Mesenteric fat pad (tissue), 1 donor: Measurements from ENCODE around the gene PNISR. TPM values are rescaled to one million over a fixed set of nuclear protein-coding genes. Genes with fewer than 3 reads are reported as not detected.

Experiments used
- total RNA-seq: library from RNA; stranded (reverse); fragmentation: NEBNext Ultra II Directional; extraction: Animal tissue kit (Norgen Biotek cat#: 25700); gene quantifications from one replicate; pipeline ENCODE4 v1.2.1, GENCODE V29; 2021
- donor health status: DM: yes; HTN: yes; CAD: no.

PNISR gene
- total RNA-seq, 1 donor from 2014 or later: 66.4 TPM

Other genes starting within 250 kb of the PNISR start
- gene FAXC, start 75.6 kb downstream of the PNISR start, total RNA-seq: not detected
- gene COQ3, start 31.1 kb downstream of the PNISR start, total RNA-seq: 7.0 TPM
- 12.7 TPM for gene USP45, start 90.1 kb upstream of the PNISR start, total RNA-seq
- gene CCNC, start 143.4 kb upstream of the PNISR start, total RNA-seq: 45.3 TPM
- gene PRDM13, start 181.5 kb upstream of the PNISR start, total RNA-seq: not detected